Skin epidermis (tissue), 12 donors: ENCODE results near the gene NPAP1.
"Not testable (repeated sequence)": the region's sequence is repeated elsewhere in the genome, so short reads cannot be mapped to it uniquely, and the experiment has no call there.

Source experiments
- H3K27ac ChIP-seq, 21 experiments: fragments of 200-600 bp; sonication (generic) in 11 of 21; one replicate each; pipeline ENCODE4 v1.5.0; 2020; ENCODE audit warnings: mild to moderate bottlenecking in 3 of 21, inconsistent platforms in 2 of 21, moderate library complexity in 2 of 21
- H3K4me3 ChIP-seq, 7 experiments: fragments of 200-600 bp; sonication (generic) in 2 of 7; one replicate each; pipeline ENCODE4 v1.5.0; 2020; ENCODE audit warnings: inconsistent platforms in 2 of 7, mild to moderate bottlenecking in 2 of 7, moderate library complexity in 1 of 7

The NPAP1 gene

DNA sequence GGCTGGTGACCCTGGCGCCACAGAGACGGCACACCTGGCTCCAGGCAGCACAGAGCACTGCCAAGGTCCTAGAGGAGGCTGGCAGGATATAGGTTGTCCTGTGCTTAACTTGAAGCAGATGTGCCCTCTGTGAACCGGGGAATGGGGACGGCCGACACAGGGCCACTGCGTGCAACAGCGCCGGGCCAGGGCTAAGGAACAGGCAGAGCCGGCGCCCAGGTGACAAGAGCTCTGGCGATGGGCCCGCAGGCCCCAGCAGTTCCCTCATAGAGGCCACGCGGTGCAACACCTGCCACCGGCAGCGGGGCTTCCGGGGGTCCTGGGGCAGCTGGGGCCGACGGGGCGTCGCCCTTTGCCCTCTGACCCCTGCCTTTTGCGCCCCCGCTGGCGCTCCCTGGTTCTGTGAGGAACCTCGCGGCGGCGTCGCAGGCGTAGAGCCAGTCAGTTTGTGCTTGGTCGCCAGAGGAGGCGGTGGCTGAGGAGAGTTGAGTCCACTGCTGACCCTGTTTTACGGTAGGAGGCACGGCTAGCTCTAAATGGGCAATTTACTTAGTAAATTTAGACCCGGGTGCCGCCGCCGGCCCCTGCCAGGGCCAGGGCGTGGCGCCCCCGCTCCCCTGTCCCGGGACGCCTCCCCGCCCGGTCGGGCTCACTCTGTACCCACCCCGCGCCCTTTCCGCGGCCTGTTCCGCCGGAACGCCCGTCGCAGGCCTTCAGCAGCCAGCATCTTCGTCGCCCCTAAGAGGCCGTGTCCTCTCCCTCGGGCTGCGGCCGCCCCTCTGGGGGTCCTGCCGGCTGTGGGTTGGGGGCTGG, at the start of gene NPAP1:
TSS of gene NPAP1 (plus strand) at position 444 of the 813 bp plus-strand sequence. CDS start at position 537, 93 bp downstream.
- Histone ChIP-seq H3K4me3 (no peak within 1 kb of the TSS), H3K27ac (no peak within 1 kb of the TSS)

DNA sequence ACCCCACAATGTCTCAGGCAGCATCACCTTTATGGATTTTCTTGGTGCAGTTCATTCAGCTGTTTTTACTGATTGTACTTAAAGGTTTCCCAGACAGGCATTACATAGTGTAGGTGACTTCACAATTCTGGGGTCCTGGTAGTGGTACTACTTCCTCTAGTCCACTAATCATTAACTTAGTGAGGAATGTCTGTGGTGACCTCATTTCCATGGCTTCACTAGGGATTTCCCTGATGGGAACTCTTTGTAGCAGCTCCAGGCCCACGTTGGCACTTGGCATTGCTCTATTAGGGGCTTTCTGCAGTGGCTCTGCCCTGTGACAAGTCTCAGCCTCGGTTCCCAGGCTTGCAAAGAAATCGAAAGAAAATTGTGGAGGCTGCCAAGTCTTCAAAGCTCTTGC, 48.1 kb upstream of the NPAP1 start:
- Histone ChIP-seq H3K27ac (no peak overlapping the region), H3K4me3 (no peak overlapping the region)

GRCh38 chr15:24633082-24633481, 42.5 kb upstream of the NPAP1 start:
- no peak overlapping the region for H3K27ac ChIP-seq
- H3K4me3 ChIP-seq, result no peak overlapping the region

DNA sequence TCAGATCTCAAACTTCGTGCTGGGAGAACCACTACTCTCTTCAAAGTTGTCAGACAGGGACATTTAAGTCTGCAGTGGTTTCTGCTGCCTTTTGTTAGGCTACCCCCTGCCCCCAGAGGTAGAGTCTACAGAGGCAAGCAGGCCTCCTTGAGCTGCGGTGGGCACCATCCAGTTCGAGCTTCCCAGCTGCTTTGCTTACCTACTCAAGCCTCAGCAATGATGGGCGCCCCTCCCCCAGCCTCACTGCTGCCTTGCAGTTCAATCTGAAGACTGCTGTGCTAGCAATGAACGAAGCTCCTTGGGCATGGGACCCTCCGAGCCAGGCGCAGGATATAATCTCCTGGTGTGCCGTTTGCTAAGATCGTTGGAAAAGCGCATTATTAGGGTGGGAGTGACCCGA, 36.2 kb upstream of the NPAP1 start:
- H3K27ac ChIP-seq, H3K4me3 ChIP-seq: not testable (repeated sequence)

GRCh38 chr15:24645627-24646026, 29.9 kb upstream of the NPAP1 start:
- no peak overlapping the region for H3K4me3 ChIP-seq

DNA sequence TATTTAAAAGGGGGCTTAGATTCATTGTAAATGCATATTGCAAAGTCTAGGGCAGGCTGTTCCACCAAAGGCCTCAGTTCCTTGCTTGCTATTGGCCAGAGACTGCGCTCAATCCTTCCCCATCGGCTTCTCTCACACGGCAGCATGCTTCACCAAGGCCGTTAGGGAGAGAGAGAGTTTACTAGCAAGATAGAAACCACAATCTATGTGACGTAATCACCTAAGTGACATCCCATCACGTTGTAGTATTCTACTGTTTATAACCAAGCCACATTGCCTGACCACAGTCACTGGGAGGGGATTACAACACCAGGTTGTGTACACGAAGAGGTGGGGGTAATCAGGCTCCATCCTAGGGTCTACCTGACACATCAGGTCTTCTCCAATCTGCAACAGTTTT, 16.0 kb upstream of the NPAP1 start:
- no peak overlapping the region for H3K27ac ChIP-seq

More at GRCh38 chr15:24645627-24646026, 29.9 kb upstream of the NPAP1 start:
- H3K27ac ChIP-seq, result no peak overlapping the region

DNA sequence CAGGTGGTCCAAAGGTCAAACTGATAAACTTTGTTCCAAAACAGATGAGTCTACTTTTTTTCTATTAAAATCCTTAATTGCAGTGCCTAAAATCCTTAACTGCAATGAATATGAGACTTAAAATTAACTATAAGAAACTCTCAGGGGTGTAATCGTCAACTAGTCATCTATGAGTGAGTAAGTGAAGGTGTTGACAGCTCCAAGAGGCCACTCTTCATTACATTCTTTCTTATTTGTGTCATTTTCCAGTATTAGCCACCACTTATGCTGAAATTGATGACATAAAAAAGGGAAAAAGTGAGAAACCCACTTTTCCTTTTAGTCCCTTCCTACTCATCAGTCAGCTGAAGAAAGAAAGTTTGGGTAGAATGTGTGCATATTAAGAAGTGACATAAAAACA, 12.6 kb upstream of the NPAP1 start:
- Histone ChIP-seq H3K27ac (no peak overlapping the region), H3K4me3 (no peak overlapping the region)

More for the DNA sequence above, 16.0 kb upstream of the NPAP1 start:
- no peak overlapping the region for H3K4me3 ChIP-seq

- Histone ChIP-seq H3K4me3 (no peak overlapping the region), H3K27ac (no peak overlapping the region)
Observed at GRCh38 chr15:24676431-24676830, 856 bp downstream of the NPAP1 start.

- Histone ChIP-seq H3K27ac (no peak overlapping the region), H3K4me3 (no peak overlapping the region)
Observed at GRCh38 chr15:24678485-24678884, 2.9 kb downstream of the NPAP1 start.

DNA sequence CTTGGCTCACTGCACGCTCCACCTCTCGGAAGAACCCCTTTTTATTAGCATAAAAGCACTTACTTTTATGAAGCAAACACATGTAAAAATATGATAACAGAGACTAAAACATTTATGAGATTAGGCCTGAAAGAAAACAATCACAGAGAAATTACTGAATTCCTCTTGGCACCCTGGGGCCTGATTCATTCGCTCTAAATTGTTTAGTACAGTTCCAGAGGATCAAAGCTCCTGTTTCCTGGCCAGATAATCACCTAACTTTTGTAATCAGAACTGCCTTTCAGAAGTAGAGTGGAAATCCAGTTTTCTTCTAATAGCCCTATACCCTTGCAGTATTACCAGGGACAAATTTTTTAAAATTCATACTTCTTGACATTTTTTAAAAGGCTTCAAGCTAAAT, 6.4 kb downstream of the NPAP1 start:
- no peak overlapping the region for H3K4me3 ChIP-seq

GRCh38 chr15:24682905-24683304, 7.3 kb downstream of the NPAP1 start:
- H3K27ac ChIP-seq, H3K4me3 ChIP-seq: not testable (repeated sequence)

More for the DNA sequence above, 6.4 kb downstream of the NPAP1 start:
- no peak overlapping the region for H3K27ac ChIP-seq

- Histone ChIP-seq H3K27ac (no peak overlapping the region), H3K4me3 (no peak overlapping the region)
Observed at GRCh38 chr15:24683736-24684135, 8.2 kb downstream of the NPAP1 start.

- no peak overlapping the region for H3K27ac ChIP-seq
Observed at GRCh38 chr15:24684313-24684712, 8.7 kb downstream of the NPAP1 start.

GRCh38 chr15:24696201-24696600, 20.6 kb downstream of the NPAP1 start:
- no peak overlapping the region for H3K27ac ChIP-seq

More at GRCh38 chr15:24684313-24684712, 8.7 kb downstream of the NPAP1 start:
- no peak overlapping the region for H3K4me3 ChIP-seq

DNA sequence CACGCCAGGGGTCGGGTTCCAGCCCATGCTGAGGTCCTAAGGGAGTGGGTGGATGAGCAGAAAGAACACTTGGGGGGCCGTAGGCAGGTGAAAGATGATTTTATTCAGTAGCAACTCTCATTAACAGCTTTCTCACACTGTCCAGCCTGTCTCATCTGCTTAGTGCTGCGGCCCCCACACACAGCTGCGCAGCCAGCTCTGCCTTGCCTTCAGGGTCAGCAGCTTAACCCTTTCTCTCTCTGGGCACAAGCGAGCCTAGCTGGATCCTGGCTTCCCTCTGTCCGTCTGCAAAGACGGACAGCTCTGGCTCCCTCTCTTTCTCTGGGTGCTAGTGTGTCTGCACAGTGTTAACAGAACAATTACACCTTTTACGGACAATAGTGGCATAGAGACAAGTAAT, 21.3 kb downstream of the NPAP1 start:
- H3K27ac ChIP-seq, result no peak overlapping the region

More at GRCh38 chr15:24696201-24696600, 20.6 kb downstream of the NPAP1 start:
- no peak overlapping the region for H3K4me3 ChIP-seq

DNA sequence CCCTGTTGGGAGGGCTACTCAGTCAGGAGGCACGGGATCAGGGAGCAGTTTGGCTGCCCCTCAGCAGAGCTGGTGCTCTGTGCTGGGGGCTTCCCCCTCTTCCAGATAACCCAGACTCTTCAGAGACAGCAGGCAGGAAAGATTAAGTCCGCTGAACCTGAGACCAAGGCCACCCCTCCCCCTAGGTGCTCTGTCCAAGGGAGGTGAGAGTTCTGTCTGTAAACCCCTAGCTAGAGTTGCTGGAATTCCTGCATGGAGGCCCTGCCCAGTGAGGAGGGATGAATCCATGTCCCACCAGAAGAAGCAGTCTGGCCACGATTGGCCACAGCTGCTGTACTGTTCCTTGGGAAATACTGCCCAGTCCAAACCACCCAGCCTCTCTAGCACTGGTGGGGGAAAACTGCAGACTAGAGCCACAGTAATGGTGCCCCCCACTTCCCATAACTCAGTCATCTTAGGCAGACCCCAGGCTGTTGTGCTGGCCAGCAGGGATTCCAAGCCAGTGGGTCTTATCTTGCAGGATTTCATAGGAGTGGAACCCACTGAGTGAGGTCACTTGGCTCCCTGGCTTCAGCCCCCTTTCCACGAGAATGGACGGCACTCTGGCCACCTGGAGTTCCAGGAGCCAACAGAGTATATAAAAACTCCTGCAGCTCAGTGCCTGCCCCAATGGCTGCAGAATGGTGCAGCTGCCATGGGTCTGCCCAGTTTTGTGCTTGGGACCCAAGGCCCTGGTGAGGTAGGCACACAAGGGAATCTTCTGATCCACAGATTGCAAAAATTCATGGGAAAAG, 42.9 kb downstream of the NPAP1 start:
- no peak overlapping the region for H3K4me3 ChIP-seq
- no peak overlapping the region for H3K27ac ChIP-seq

More for the DNA sequence above, 21.3 kb downstream of the NPAP1 start:
- no peak overlapping the region for H3K4me3 ChIP-seq

DNA sequence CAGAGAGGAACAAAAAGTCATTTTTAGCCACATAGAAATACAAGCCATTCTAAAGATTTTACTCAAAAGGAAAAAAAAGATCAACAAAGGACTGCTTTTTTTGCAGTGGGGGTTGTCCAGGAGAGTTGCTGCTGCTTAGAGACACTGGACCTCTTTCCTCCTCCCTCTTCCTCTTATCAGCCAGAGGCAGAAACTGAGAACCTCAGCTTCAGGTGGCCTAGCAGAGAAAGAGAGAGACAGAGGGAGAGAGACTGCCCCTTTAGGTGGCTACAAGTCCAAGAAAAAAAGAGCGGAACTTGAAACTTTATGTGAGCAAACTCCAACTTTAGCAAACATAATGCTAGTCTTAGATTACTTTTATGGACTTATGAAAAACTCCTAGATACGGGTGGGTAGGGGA, 54.2 kb downstream of the NPAP1 start:
- Histone ChIP-seq H3K4me3 (no peak overlapping the region), H3K27ac (no peak overlapping the region)
